Breast epithelium (tissue), 3 donors: Measurements from ENCODE around the gene TAS2R9.

ENCODE experiments used
- CTCF ChIP-seq, 3 donors: fragments of 450-650 bp; IDR thresholded peaks; one replicate each; pipeline ENCODE4 v1.5.1; 2016 to 2017; ENCODE audit warnings: antibody characterized with exemption in 3 of 3, mild to moderate bottlenecking in 3 of 3, moderate library complexity in 3 of 3
- POLR2A ChIP-seq: fragments of 450-650 bp; IDR thresholded peaks from one replicate; pipeline ENCODE4 v1.6.1; 2016; ENCODE audit warnings: antibody characterized with exemption, mild to moderate bottlenecking, moderate library complexity
- POLR2AphosphoS5 ChIP-seq, 3 donors: sonication (generic); formaldehyde crosslinking; IDR thresholded peaks; one replicate each; pipeline ENCODE4 v1.6.1; 2017; ENCODE audit warnings: antibody characterized with exemption in 3 of 3

GRCh38 chr12:10807186-10807585 lies 2.8 kb downstream of the TAS2R9 start, which contains the start of gene TAS2R8:
- TF ChIP-seq CTCF (IDR thresholded peaks at IDR 0.05), result no peak
- no peak for TF ChIP-seq POLR2A
- TF ChIP-seq POLR2AphosphoS5 (IDR thresholded peaks at IDR 0.05), result no peak
